HG03139 (cell line): ENCODE results near the gene SDF2L1.
"Not testable (repeated sequence)": the region's sequence is repeated elsewhere in the genome, so short reads cannot be mapped to it uniquely, and the experiment has no call there.

Experiments used
- ATAC-seq: cut with Tn5 transposase; IDR thresholded peaks from one replicate; pipeline ENCODE4 v1.9.1; 2021; ENCODE audit not compliant: unreplicated experiment

The SDF2L1 gene

GRCh38 chr22:21659864-21660525, 17.9 kb downstream of the SDF2L1 start:
- ATAC-seq, result no peak

GRCh38 chr22:21660904-21661303, 18.8 kb downstream of the SDF2L1 start:
- no peak for ATAC-seq

GRCh38 chr22:21661991-21662390, 19.9 kb downstream of the SDF2L1 start:
- ATAC-seq, result no peak

GRCh38 chr22:21663738-21664137, 21.6 kb downstream of the SDF2L1 start:
- ATAC-seq, result no peak

GRCh38 chr22:21665047-21665851, 23.1 kb downstream of the SDF2L1 start:
- ATAC-seq, result no peak

- no peak for ATAC-seq
Measured at GRCh38 chr22:21666786-21667185, 24.7 kb downstream of the SDF2L1 start.

GRCh38 chr22:21669026-21669425, 26.9 kb downstream of the SDF2L1 start:
- ATAC-seq, result no peak

- no peak for ATAC-seq
Measured at GRCh38 chr22:21672107-21672629, 30.1 kb downstream of the SDF2L1 start.

GRCh38 chr22:21673534-21674321, 31.6 kb downstream of the SDF2L1 start:
- ATAC-seq, result no peak

- ATAC-seq, result no peak
Measured at GRCh38 chr22:21674638-21675245, 32.6 kb downstream of the SDF2L1 start.

- no peak for ATAC-seq
Measured at GRCh38 chr22:21677606-21678443, 35.7 kb downstream of the SDF2L1 start.

GRCh38 chr22:21678842-21679241, 36.7 kb downstream of the SDF2L1 start:
- ATAC-seq, result not testable (repeated sequence)

GRCh38 chr22:21679383-21679782, 37.3 kb downstream of the SDF2L1 start:
- ATAC-seq, result no peak

- ATAC-seq, result no peak
Measured at GRCh38 chr22:21680830-21681565, 38.9 kb downstream of the SDF2L1 start.

GRCh38 chr22:21681566-21682370, 39.7 kb downstream of the SDF2L1 start:
- no peak for ATAC-seq

- ATAC-seq, result no peak
Measured at GRCh38 chr22:21682385-21683175, 40.5 kb downstream of the SDF2L1 start.

- ATAC-seq, result no peak
Measured at GRCh38 chr22:21683401-21683811, 41.3 kb downstream of the SDF2L1 start.
